Epithelial cell of esophagus (primary cell): ENCODE results near the gene DPCD.

Source experiments
- DNase-seq: peaks from one replicate; pipeline ENCODE4 v3.0.0; 2010; ENCODE audit warnings: low read depth
- H3K4me3 ChIP-seq: 2 replicates; pipeline ENCODE4 v1.5.1; 2011; ENCODE audit warnings: mild to moderate bottlenecking, low read length, control low read depth
- TF ChIP-seq, protein P1 (sequence below): IDR thresholded peaks from 2 replicates; pipeline ENCODE4 v1.5.1; 2011; ENCODE audit warnings: low read depth, mild to moderate bottlenecking, low read length, control low read depth, inconsistent platforms; ENCODE audit not compliant: insufficient read depth; ENCODE audit errors: missing control alignments

DPCD gene

DNA sequence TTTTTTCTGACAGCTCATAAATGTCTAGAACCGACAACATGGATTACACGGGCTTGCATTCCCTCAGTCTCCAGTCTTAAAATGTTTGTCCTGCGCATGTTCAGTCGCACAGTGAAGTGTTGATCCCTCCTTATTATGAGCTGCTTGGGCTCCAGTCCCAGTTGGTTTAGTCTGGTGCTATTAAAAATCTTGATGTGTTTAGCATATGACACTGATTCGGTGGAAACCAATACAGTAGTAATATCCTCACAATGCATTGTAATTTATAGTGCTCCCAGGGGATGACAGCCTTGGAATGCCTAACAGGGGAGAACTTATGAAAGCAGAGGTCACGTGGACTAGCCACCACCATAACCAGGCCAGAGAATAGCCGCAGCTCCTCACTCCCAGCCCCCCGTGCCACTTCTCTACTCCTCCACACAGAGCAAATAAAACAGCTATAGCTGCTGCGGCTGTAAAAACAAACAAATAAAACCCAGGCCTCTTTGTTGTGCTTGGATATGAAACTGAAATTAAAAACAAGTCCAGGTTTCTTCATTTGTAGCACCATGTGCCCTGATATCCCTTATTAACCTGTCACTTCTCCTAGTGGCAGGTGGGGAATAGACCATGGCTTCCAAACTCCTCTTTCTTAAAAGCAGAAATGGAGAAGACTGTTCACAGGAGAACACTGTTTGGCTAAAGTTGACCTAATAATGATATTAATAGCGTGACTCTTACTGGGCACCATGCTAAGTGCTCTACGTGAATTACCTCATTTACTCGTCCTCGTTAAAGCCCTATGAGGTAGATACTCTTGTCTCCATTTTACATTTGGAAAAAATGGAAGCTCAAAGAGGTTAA is 7.7 kb downstream of the DPCD start:
- TF ChIP-seq, protein P1, sequence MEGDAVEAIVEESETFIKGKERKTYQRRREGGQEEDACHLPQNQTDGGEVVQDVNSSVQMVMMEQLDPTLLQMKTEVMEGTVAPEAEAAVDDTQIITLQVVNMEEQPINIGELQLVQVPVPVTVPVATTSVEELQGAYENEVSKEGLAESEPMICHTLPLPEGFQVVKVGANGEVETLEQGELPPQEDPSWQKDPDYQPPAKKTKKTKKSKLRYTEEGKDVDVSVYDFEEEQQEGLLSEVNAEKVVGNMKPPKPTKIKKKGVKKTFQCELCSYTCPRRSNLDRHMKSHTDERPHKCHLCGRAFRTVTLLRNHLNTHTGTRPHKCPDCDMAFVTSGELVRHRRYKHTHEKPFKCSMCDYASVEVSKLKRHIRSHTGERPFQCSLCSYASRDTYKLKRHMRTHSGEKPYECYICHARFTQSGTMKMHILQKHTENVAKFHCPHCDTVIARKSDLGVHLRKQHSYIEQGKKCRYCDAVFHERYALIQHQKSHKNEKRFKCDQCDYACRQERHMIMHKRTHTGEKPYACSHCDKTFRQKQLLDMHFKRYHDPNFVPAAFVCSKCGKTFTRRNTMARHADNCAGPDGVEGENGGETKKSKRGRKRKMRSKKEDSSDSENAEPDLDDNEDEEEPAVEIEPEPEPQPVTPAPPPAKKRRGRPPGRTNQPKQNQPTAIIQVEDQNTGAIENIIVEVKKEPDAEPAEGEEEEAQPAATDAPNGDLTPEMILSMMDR, result no peak
- no peak for DNase-seq
- H3K4me3 ChIP-seq, result no peak overlapping the region

DNA sequence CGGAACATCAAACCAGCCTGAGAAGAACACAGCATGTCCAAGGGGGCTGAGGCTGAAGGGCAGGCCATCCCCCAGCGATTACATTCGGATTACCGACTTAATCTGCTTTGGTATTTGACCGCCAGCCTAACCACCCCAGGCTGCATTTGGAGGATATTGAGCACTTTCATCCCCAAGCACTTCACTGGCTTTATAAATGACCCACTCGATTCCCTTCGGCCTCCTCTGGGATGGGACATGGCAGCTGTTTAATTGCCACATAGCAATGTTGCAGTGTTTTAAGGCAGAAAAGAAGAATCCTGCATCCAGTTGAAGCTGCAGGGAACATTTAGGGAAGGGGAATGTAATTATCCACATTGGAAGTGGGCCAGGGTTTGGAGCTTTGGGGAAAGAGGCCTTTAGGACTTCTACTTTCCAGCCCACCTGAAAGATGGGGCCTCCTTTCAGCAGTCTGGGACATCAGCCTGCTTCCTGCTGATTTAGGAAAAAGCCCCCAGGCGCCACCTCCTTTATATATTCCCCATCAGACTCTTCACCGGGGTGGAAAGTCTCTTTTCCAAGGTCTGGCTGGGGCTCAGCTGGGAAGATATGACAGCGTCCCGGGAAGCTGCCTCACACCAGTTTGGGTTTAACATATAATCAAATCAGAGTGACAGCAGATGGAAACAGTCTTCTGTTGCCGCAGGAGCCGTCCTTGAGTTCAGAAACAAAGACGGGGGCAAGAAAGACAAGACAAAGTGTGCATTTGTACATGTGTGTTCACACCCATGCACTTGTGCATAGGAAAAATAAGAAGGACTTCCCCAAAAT is 9.2 kb downstream of the DPCD start:
- TF ChIP-seq, protein P1, result no peak
- no peak overlapping the region for H3K4me3 ChIP-seq
- DNase-seq, result no peak

DNA sequence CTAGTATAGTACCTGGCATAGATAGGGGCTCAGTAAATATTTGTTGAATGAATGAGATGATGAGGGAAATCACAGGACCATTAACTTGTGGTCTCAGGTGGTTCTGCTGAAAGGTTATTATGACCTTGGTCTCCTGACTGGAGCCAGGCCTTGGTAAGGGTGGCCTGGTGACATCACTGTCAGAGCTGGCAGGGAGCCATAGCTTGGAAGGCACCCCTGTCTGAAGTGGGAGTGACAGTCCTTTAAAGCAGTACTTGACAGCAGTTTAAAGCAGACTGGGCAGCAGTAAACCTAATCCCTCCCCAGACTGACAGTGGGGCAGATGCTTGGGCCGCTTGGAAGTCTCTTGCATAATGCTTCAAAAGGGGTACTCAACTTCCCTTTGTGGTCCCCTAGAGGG is 13.4 kb downstream of the DPCD start:
- DNase-seq, result no peak
- no peak overlapping the region for H3K4me3 ChIP-seq
- TF ChIP-seq, protein P1, result no peak

DNA sequence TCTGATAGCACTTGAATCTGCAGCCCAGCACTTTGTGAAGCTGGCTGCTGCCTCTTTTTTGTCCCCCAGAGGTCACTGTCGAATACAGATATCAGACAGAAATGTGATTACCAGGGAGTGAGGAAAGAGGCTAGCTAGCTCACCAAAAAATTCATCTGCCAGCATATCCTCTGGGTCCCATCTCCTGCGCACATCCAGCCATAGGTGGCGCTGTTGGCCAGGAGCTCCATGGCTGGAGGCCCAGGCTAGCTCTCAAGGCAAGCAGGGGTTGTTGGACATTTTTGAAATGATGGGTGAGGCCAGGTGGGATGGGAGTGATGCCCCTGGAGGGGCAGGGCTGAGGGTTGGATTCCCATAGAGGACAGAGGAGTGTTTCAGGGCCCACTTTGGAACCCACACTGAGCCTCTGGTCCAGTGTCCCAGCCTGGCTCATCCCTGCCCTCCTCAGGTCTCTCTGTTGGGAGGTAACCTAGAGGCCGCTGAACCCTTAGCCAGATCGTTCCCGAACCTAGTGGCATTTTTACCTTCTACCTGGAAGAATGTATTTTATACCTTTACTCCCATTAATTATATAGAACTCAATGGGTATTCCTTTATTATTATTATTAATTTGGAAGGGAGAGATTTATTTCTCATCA is 14.8 kb downstream of the DPCD start:
- peak; percentile 64 for DNase-seq
- TF ChIP-seq, protein P1, result peak; percentile 71
- H3K4me3 ChIP-seq, result no peak overlapping the region

DNA sequence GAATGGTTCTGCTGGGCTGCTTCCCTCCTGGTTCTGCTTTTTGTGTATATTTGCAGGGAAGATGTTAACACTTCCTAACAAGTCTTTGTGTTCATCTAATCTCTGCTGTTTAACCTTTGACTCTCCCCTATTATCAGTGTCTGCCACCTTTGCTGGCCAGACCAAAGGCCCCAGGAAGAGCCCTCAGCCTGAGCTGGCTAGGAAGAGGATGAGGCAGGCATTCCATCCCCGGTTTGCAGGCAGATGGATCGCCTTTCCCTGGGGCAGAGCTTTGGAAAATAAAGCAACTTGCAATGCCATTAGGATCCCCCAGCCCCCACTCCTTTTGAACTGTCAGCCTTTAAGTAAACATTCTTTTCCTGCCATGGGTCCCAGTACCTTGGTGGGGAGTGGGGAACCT is 19.0 kb downstream of the DPCD start:
- TF ChIP-seq, protein P1, result no peak
- DNase-seq, result no peak
- no peak overlapping the region for H3K4me3 ChIP-seq

DNA sequence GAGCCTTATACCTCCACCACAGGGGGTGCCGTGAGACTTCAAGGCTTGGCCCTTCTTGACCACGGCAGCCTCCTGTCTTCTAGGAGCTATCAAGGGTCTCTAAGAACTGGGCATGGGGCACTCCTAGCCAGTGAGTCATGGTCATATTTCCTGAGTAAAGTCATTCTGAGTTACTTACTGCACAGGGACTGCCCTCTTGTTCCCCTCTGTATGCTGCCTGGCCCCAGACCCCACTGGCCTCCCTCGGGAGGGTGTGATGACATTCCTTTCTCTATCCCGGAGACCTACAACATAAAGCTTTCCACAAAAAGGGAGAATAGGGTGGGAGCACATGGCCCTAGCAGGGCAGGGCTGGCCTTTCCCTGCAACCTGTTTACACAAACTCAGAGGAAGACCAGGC is 21.4 kb downstream of the DPCD start:
- DNase-seq, result no peak
- TF ChIP-seq, protein P1, result no peak
- H3K4me3 ChIP-seq, result no peak overlapping the region
